ENCODE measurements around the gene LENG1.

LENG1 gene

DNA sequence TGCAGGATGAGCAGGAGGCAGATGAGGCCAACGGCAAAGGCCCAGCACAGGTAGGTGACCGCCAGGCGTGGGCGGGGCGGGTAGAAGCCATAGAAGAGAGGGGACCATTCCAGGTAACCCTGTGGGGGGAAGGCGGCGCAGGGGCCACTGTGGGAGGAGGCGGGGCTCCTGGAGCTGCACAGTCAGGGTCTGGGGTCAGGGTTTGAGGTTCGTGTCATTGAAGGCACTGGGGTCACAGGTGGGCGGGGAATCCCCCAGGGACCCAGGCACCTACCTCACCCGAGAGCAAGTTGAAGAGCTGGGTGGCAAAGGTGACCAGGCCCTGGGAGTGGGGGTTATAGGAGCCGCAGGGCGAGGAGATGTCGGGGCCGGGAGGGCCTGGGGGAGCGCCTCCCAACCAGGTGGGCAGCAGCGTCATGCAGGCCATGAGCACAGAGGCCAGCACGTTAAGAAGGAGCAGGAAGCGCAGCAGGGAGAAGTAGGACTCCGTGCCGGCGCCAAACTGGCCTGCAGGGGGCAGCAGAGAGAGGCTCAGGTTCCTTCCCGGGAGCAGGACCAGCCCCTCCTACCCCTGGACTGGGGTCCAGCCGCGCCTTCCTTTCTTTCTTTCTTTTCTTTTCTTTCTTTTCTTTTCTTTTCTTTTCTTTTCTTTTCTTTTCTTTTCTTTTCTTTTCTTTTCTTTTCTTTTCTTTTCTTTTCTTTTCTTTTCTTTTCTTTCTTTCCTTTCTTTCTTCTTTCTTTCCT, 8.8 kb upstream of the LENG1 start:
- CTCF ChIA-PET = interaction anchor here (0.6 to 5.0 kb wide), 16 partner anchors 9 to 99 kb away, joined by 3 to 28 read pairs (median 6); partner anchors contain the start of genes LENG1 and LILRB5
- Histone ChIP-seq H3K27ac (ENCODE audit: insufficient read depth in 1 of 2, low read depth in 1 of 2, low read length in 2 of 2, poor library complexity in 1 of 2, severe bottlenecking in 2 of 2) (no peak overlapping the region), H3K4me3 (ENCODE audit: control insufficient read depth in 1 of 7, extremely low read depth in 1 of 7, insufficient read depth in 4 of 7, low read depth in 2 of 7, low read length in 6 of 7) (no peak overlapping the region), H3K9me3 (ENCODE audit: control extremely low read depth in 1 of 5, control insufficient read depth in 4 of 5, insufficient read depth in 2 of 5, low read depth in 1 of 5, low read length in 4 of 5) (peaks cover 0 to 3% (median 0%) of the 10 kb centered on the region in 5 experiments), H3K36me3 (ENCODE audit: control insufficient read depth in 4 of 4, insufficient read depth in 4 of 4, low read length in 3 of 4) (no peaks in the 10 kb centered on the region), H3K4me1 (ENCODE audit: control extremely low read depth in 1 of 4, control insufficient read depth in 4 of 4, insufficient read depth in 4 of 4, low read length in 3 of 4) (peaks cover 0 to 23% (median 19%) of the 10 kb centered on the region in 4 experiments), H3K27me3 (replicated peaks in 2 of 5; ENCODE audit: control insufficient read depth in 4 of 5, insufficient read depth in 5 of 5, low read length in 4 of 5) (peaks cover 0 to 10% (median 0%) of the 10 kb centered on the region in 5 experiments)
- DNase-seq = peak; percentile 81 to 86 (median 85)
- 27% methylated on average over 24 of the region's 25 CpGs for WGBS (ENCODE audit: insufficient coverage)
- POLR2A ChIA-PET = interaction anchor here (0.6 kb wide), 1 partner anchor 31 kb away, joined by 3 read pairs; the partner anchor contains the start of gene CNOT3

DNA sequence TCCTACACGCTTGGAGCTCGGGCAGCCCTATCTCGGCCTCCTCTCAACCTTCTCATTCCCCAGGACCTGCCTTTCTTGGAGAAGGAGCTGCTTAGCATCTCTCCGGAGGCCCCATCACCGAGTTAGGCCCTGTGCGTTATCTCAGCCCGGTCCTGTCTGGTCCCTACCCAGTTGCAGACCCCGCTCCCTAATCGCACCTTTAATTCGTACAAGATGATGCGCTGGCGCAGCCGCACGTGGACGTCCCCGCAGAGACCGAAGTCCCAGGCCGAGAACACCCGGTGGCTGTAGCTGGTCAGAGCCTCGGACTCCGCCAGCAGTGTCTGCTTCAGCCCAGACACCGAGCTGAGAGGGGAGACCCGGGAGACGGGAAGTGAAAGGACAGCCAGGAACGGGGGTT, 5.7 kb upstream of the LENG1 start:
- peaks cover 4 to 39% (median 31%) of the 10 kb centered on the region in 4 experiments for H3K4me1 ChIP-seq (ENCODE audit: control extremely low read depth in 1 of 4, control insufficient read depth in 4 of 4, insufficient read depth in 4 of 4, low read length in 3 of 4)
- DNase-seq = no peak
- no peaks in the 10 kb centered on the region for H3K36me3 ChIP-seq (ENCODE audit: control insufficient read depth in 4 of 4, insufficient read depth in 4 of 4, low read length in 3 of 4)
- ChIA-PET POLR2A (interaction anchor here (1.3 kb wide), 1 partner anchor 8 kb away, joined by 3 read pairs; no protein-coding TSS in a partner anchor), CTCF (interaction anchor here (0.5 to 1.5 kb wide), 2 partner anchors 101 to 152 kb away, joined by 3 to 6 read pairs; no protein-coding TSS in a partner anchor)
- H3K9me3 ChIP-seq (ENCODE audit: control extremely low read depth in 1 of 5, control insufficient read depth in 4 of 5, insufficient read depth in 2 of 5, low read depth in 1 of 5, low read length in 4 of 5) = peaks cover 0 to 3% (median 0%) of the 10 kb centered on the region in 5 experiments
- no peak overlapping the region for H3K4me3 ChIP-seq (ENCODE audit: control insufficient read depth in 1 of 7, extremely low read depth in 1 of 7, insufficient read depth in 4 of 7, low read depth in 2 of 7, low read length in 6 of 7)
- peaks cover 0 to 11% (median 0%) of the 10 kb centered on the region in 5 experiments for H3K27me3 ChIP-seq (replicated peaks in 2 of 5; ENCODE audit: control insufficient read depth in 4 of 5, insufficient read depth in 5 of 5, low read length in 4 of 5)
- WGBS (ENCODE audit: insufficient coverage) = 94% methylated on average over 24 of the region's 25 CpGs
- no peak overlapping the region for H3K27ac ChIP-seq (ENCODE audit: insufficient read depth in 1 of 2, low read depth in 1 of 2, low read length in 2 of 2, poor library complexity in 1 of 2, severe bottlenecking in 2 of 2)

DNA sequence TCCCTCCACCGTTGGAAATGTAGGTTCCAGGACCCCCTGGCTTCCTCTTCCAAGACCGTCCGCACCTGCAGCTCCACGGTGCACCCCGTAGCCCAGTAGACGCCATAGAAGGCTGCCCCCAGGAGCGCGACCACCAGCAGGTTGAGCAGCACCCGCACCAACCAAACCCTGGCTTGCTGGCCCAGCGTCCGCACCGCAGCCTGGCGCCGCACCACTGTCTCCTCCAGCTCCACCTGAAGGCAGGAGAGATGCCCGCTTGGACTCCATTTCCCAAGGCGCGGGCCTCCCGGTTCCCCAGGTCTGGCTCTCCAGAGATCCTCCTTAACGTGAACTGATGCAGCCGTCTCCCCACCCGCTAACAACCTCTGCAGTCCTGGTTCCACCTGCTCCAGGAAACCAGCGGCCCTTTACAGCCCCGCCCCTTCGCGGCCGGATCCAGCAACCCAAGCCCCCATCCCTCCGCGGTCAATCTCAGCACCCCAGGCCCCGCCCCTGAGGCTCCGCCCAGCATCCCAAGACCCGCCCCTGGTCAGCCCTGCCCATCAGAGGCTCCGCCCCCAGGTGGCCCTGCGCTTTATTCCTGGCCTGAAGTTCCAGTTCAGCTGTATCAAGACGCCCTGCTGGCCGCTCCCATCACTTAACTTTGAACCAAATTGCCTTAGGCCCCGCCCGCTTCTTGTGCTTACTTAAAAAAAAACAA, 5.0 kb upstream of the LENG1 start:
- POLR2A ChIA-PET = interaction anchor here (1.3 kb wide), 1 partner anchor 9 kb away, joined by 3 read pairs; no protein-coding TSS in a partner anchor
- WGBS (ENCODE audit: insufficient coverage) = 17% methylated on average over 25 of the region's 37 CpGs

DNA sequence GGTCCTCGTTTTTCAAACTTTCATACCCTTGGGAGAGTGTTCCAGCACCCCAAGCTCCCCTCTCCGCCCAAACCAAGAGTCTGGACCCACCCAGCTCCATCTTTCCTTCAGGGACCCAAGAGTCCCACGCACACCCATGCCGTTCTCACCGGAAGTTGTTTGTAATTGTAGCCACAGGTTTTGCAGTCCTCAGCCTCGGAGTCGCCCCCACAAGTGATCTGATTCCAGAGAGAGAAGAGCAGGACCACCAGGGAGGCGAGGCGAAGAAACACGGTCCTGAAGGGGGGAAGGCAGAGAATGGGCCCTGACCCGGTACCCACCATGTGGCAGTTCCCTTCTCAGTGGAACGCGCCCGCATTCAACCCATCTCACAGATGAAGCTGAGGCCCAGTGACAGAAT, 3.4 kb upstream of the LENG1 start:
- peaks cover 0 to 3% (median 0%) of the 10 kb centered on the region in 5 experiments for H3K9me3 ChIP-seq (ENCODE audit: control extremely low read depth in 1 of 5, control insufficient read depth in 4 of 5, insufficient read depth in 2 of 5, low read depth in 1 of 5, low read length in 4 of 5)
- ChIA-PET POLR2A (no interaction called here), CTCF (interaction anchor here (2.1 kb wide), 1 partner anchor 10 kb away, joined by 8 read pairs; the partner anchor contains the start of gene TMC4)
- H3K36me3 ChIP-seq (ENCODE audit: control insufficient read depth in 4 of 4, insufficient read depth in 4 of 4, low read length in 3 of 4) = peaks cover 0 to 4% (median 3%) of the 10 kb centered on the region in 4 experiments
- H3K27ac ChIP-seq (ENCODE audit: insufficient read depth in 1 of 2, low read depth in 1 of 2, low read length in 2 of 2, poor library complexity in 1 of 2, severe bottlenecking in 2 of 2) = no peak overlapping the region
- peaks cover 0 to 11% (median 0%) of the 10 kb centered on the region in 5 experiments for H3K27me3 ChIP-seq (replicated peaks in 2 of 5; ENCODE audit: control insufficient read depth in 4 of 5, insufficient read depth in 5 of 5, low read length in 4 of 5)
- no peak for DNase-seq
- 75% methylated on average over 9 of the region's 14 CpGs for WGBS (ENCODE audit: insufficient coverage)
- peaks cover 5 to 52% (median 45%) of the 10 kb centered on the region in 4 experiments for H3K4me1 ChIP-seq (ENCODE audit: control extremely low read depth in 1 of 4, control insufficient read depth in 4 of 4, insufficient read depth in 4 of 4, low read length in 3 of 4)
- H3K4me3 ChIP-seq (ENCODE audit: control insufficient read depth in 1 of 7, extremely low read depth in 1 of 7, insufficient read depth in 4 of 7, low read depth in 2 of 7, low read length in 6 of 7) = peak overlapping the region in 5 of 7 experiments; percentile 47 to 76 (median 57)

More for the DNA sequence above, 5.0 kb upstream of the LENG1 start:
- Histone ChIP-seq H3K4me3 (ENCODE audit: control insufficient read depth in 1 of 7, extremely low read depth in 1 of 7, insufficient read depth in 4 of 7, low read depth in 2 of 7, low read length in 6 of 7) (peak overlapping the region in 5 of 7 experiments; percentile 0 to 68 (median 32)), H3K9me3 (ENCODE audit: control extremely low read depth in 1 of 5, control insufficient read depth in 4 of 5, insufficient read depth in 2 of 5, low read depth in 1 of 5, low read length in 4 of 5) (peaks cover 0 to 3% (median 0%) of the 10 kb centered on the region in 5 experiments), H3K36me3 (ENCODE audit: control insufficient read depth in 4 of 4, insufficient read depth in 4 of 4, low read length in 3 of 4) (no peaks in the 10 kb centered on the region), H3K27ac (ENCODE audit: insufficient read depth in 1 of 2, low read depth in 1 of 2, low read length in 2 of 2, poor library complexity in 1 of 2, severe bottlenecking in 2 of 2) (no peak overlapping the region), H3K4me1 (ENCODE audit: control extremely low read depth in 1 of 4, control insufficient read depth in 4 of 4, insufficient read depth in 4 of 4, low read length in 3 of 4) (peaks cover 5 to 43% (median 33%) of the 10 kb centered on the region in 4 experiments), H3K27me3 (replicated peaks in 2 of 5; ENCODE audit: control insufficient read depth in 4 of 5, insufficient read depth in 5 of 5, low read length in 4 of 5) (peaks cover 0 to 11% (median 0%) of the 10 kb centered on the region in 5 experiments)
- peak; percentile 68 to 75 (median 70) for DNase-seq
- CTCF ChIA-PET = interaction anchor here (1.5 to 2.1 kb wide), 2 partner anchors 9 to 102 kb away, joined by 6 to 8 read pairs; partner anchors contain the start of gene TMC4

DNA sequence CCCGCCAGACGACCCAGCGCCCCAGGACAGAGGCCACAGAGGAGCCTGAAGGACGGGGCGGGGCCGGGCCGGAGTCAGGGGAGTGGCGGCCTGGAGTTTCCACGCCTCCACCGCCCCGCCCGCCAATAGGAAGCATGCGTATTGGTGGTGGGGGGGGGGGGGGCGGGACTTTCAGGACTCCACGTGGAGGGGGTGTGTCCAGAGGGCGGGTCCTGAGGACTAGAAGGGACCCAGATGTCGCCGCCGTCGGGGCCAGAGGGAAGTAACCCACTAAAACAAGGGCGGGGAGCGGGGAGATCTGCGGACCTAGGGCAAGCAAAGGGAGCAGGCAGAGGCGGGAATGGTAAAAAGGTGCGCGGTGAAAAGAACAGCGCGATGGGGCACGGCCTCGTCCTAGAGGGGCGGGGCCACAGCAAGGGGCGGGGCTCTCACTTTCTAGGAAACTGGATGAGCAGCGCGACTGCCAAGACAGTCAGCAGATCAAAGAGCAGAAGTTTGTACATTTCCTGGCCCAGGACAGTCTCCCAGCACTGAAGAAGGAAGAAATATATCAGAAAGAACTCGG, 2.8 kb upstream of the LENG1 start:
- Histone ChIP-seq H3K4me3 (ENCODE audit: control insufficient read depth in 1 of 7, extremely low read depth in 1 of 7, insufficient read depth in 4 of 7, low read depth in 2 of 7, low read length in 6 of 7) (peak overlapping the region; percentile 44 to 76 (median 54)), H3K4me1 (ENCODE audit: control extremely low read depth in 1 of 4, control insufficient read depth in 4 of 4, insufficient read depth in 4 of 4, low read length in 3 of 4) (peaks cover 5 to 52% (median 45%) of the 10 kb centered on the region in 4 experiments), H3K36me3 (ENCODE audit: control insufficient read depth in 4 of 4, insufficient read depth in 4 of 4, low read length in 3 of 4) (peaks cover 0 to 9% (median 5%) of the 10 kb centered on the region in 4 experiments), H3K27ac (ENCODE audit: insufficient read depth in 1 of 2, low read depth in 1 of 2, low read length in 2 of 2, poor library complexity in 1 of 2, severe bottlenecking in 2 of 2) (no peak overlapping the region), H3K27me3 (replicated peaks in 2 of 5; ENCODE audit: control insufficient read depth in 4 of 5, insufficient read depth in 5 of 5, low read length in 4 of 5) (peaks cover 0 to 11% (median 0%) of the 10 kb centered on the region in 5 experiments), H3K9me3 (ENCODE audit: control extremely low read depth in 1 of 5, control insufficient read depth in 4 of 5, insufficient read depth in 2 of 5, low read depth in 1 of 5, low read length in 4 of 5) (peaks cover 0 to 3% (median 0%) of the 10 kb centered on the region in 5 experiments)
- ChIA-PET CTCF (interaction anchor here (2.1 kb wide), 1 partner anchor 11 kb away, joined by 8 read pairs; the partner anchor contains the start of gene TMC4), POLR2A (no interaction called here)
- peak; percentile 91 to 95 (median 94) for DNase-seq
- WGBS (ENCODE audit: insufficient coverage) = 2% methylated on average over 20 of the region's 35 CpGs

DNA sequence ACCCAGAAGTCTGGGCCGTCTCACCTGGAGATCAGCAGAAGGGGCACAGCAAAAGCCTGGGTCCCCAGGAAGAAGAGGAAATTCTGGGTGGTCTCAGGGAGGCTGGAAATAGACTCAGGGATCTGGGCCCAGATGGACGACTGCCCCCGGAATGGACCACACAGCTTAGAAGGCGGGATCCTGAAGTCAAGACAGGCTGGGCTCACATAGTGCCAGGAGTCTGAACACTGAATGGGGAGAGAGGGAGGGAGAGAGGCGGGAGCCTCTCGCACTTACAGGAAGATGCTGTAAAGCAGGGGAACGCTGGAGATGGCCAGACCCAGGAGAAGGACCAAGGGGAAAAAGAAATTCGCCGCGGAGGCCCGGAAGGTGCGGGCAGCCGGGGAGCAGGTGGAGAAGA, 1.3 kb upstream of the LENG1 start:
- H3K27ac ChIP-seq (ENCODE audit: insufficient read depth in 1 of 2, low read depth in 1 of 2, low read length in 2 of 2, poor library complexity in 1 of 2, severe bottlenecking in 2 of 2) = peak overlapping the region in 1 of 2 experiments; percentile 87
- H3K36me3 ChIP-seq (ENCODE audit: control insufficient read depth in 4 of 4, insufficient read depth in 4 of 4, low read length in 3 of 4) = peaks cover 2 to 24% (median 15%) of the 10 kb centered on the region in 4 experiments
- no peak for DNase-seq
- H3K4me1 ChIP-seq (ENCODE audit: control extremely low read depth in 1 of 4, control insufficient read depth in 4 of 4, insufficient read depth in 4 of 4, low read length in 3 of 4) = peaks cover 5 to 52% (median 45%) of the 10 kb centered on the region in 4 experiments
- POLR2A ChIA-PET = interaction anchor here (2.2 kb wide), 1 partner anchor 29 kb away, joined by 10 read pairs; the partner anchor contains the start of gene MBOAT7
- CTCF ChIA-PET = interaction anchor here (2.5 kb wide), 1 partner anchor 8 kb away, joined by 9 read pairs; no protein-coding TSS in a partner anchor
- H3K27me3 ChIP-seq (replicated peaks in 2 of 5; ENCODE audit: control insufficient read depth in 4 of 5, insufficient read depth in 5 of 5, low read length in 4 of 5) = peaks cover 0 to 11% (median 0%) of the 10 kb centered on the region in 5 experiments
- H3K4me3 ChIP-seq (ENCODE audit: control insufficient read depth in 1 of 7, extremely low read depth in 1 of 7, insufficient read depth in 4 of 7, low read depth in 2 of 7, low read length in 6 of 7) = peak overlapping the region in 5 of 7 experiments; percentile 69 to 94 (median 84)
- peaks cover 0 to 3% (median 0%) of the 10 kb centered on the region in 5 experiments for H3K9me3 ChIP-seq (ENCODE audit: control extremely low read depth in 1 of 5, control insufficient read depth in 4 of 5, insufficient read depth in 2 of 5, low read depth in 1 of 5, low read length in 4 of 5)
- WGBS (ENCODE audit: insufficient coverage) = 78% methylated on average over 6 of the region's 13 CpGs

All from common myeloid progenitor, CD34-positive (primary cell).